Activated B cell treated with CpG ODN at 0.5 μM for 24 hours (primary cell): Measurements from ENCODE around the gene SND1. TPM values are rescaled to one million over a fixed set of nuclear protein-coding genes. Genes with fewer than 3 reads are reported as not detected.

Experiments
- ATAC-seq: fragments of 200-7000 bp; cut with Tn5 transposase; one replicate; pipeline ENCODE4 v1.10.0; 2021; ENCODE audit warnings: low read depth, mild to moderate bottlenecking, moderate library complexity
- CTCF ChIA-PET: fragments of 350-600 bp; sonication (Branson Sonifier 250); formaldehyde crosslinking; loops from one replicate; lab custom pipeline; 2021; ENCODE audit warnings: antibody characterized with exemption; lab: Charles Lee
- POLR2A ChIA-PET: fragments of 350-600 bp; sonication (Branson Sonifier 250); formaldehyde crosslinking; loops from one replicate; lab custom pipeline; 2021; ENCODE audit warnings: antibody characterized with exemption; lab: Charles Lee
- DNase-seq: peaks from one replicate; pipeline ENCODE4 v3.0.0; 2022
- H3K27ac Mint-ChIP-seq: one replicate; pipeline ENCODE4 v1.8.0; 2020; ENCODE audit warnings: mixed read lengths
- H3K27me3 Mint-ChIP-seq: one replicate; pipeline ENCODE4 v1.8.0; 2021; ENCODE audit warnings: mixed read lengths
- H3K36me3 Mint-ChIP-seq: one replicate; pipeline ENCODE4 v1.8.0; 2021; ENCODE audit warnings: low read depth, mixed read lengths
- H3K4me1 Mint-ChIP-seq: one replicate; pipeline ENCODE4 v1.8.0; 2021; ENCODE audit warnings: mixed read lengths
- H3K4me3 Mint-ChIP-seq: one replicate; pipeline ENCODE4 v1.8.0; 2020; ENCODE audit warnings: mild to moderate bottlenecking, mixed read lengths
- H3K9me3 Mint-ChIP-seq: one replicate; pipeline ENCODE4 v1.8.0; 2020; ENCODE audit warnings: mixed read lengths
- CTCF ChIP-seq: fragments of 200-600 bp; IDR thresholded peaks from one replicate; pipeline ENCODE4 v1.8.0; 2022; ENCODE audit warnings: antibody characterized with exemption, mild to moderate bottlenecking
- intact Hi-C: fragments of 100-400 bp; cut with micrococcal nuclease; formaldehyde crosslinking; loops from one replicate; pipeline ENCODE4 v1.15.1; 2024
- total RNA-seq: library from RNA; stranded (reverse); gene quantifications from 2 replicates; pipeline ENCODE4 v1.2.3, GENCODE V29; 2022

The SND1 gene
- total RNA-seq, 1 donor from 2014 or later, result 215 TPM

GRCh38 chr7:127910670-127911069 lies 258.7 kb downstream of the SND1 start:
- Mint-ChIP-seq H3K27ac (no peak overlapping the region), H3K4me1 (peaks cover 27% of the 10 kb centered on the region)
- intact Hi-C loops, result no loop called here

GRCh38 chr7:127911968-127912511 lies 260.0 kb downstream of the SND1 start:
- Mint-ChIP-seq H3K4me1 (peaks cover 26% of the 10 kb centered on the region), H3K4me3 (peak overlapping the region; percentile 36), H3K27me3 (no peaks in the 10 kb centered on the region), H3K36me3 (peaks cover 12% of the 10 kb centered on the region), H3K27ac (peak overlapping the region; percentile 81), H3K9me3 (no peaks in the 10 kb centered on the region)
- ChIA-PET CTCF (interaction anchor here (1.5 kb wide), 1 partner anchor 224 kb away, joined by 5 read pairs; no protein-coding TSS in a partner anchor), POLR2A (no interaction called here)
- TF ChIP-seq CTCF, result no peak
- peak; percentile 71 for ATAC-seq
- intact Hi-C loops, result no loop called here
- DNase-seq, result no peak

More at GRCh38 chr7:127910670-127911069, 258.7 kb downstream of the SND1 start:
- H3K9me3 Mint-ChIP-seq, result no peaks in the 10 kb centered on the region
- ATAC-seq (no peak), DNase-seq (no peak)
- H3K27me3 Mint-ChIP-seq, result no peaks in the 10 kb centered on the region
- no peak for TF ChIP-seq CTCF
- peaks cover 16% of the 10 kb centered on the region for H3K36me3 Mint-ChIP-seq
- ChIA-PET CTCF (no interaction called here), POLR2A (no interaction called here)
- H3K4me3 Mint-ChIP-seq, result no peak overlapping the region

- H3K4me1 Mint-ChIP-seq, result peaks cover 26% of the 10 kb centered on the region
- POLR2A ChIA-PET, result no interaction called here
- ATAC-seq (no peak), DNase-seq (no peak)
- CTCF ChIA-PET, result interaction anchor here (1.5 kb wide), 1 partner anchor 223 kb away, joined by 5 read pairs; no protein-coding TSS in a partner anchor
- H3K27me3 Mint-ChIP-seq, result no peaks in the 10 kb centered on the region
- intact Hi-C loops, result no loop called here
- no peak overlapping the region for H3K27ac Mint-ChIP-seq
- H3K4me3 Mint-ChIP-seq, result no peak overlapping the region
- TF ChIP-seq CTCF, result no peak
- H3K9me3 Mint-ChIP-seq, result no peaks in the 10 kb centered on the region
- H3K36me3 Mint-ChIP-seq, result peaks cover 9% of the 10 kb centered on the region
These were observed 260.9 kb downstream of the SND1 start for GRCh38 chr7:127912901-127913300.

- intact Hi-C loops, result no loop called here
- no peak for TF ChIP-seq CTCF
- ChIA-PET POLR2A (no interaction called here), CTCF (interaction anchor here (1.5 kb wide), 1 partner anchor 222 kb away, joined by 5 read pairs; no protein-coding TSS in a partner anchor)
- Mint-ChIP-seq H3K27me3 (no peaks in the 10 kb centered on the region), H3K4me1 (peaks cover 26% of the 10 kb centered on the region), H3K36me3 (peaks cover 5% of the 10 kb centered on the region), H3K27ac (no peak overlapping the region), H3K9me3 (no peaks in the 10 kb centered on the region), H3K4me3 (no peak overlapping the region)
- ATAC-seq (no peak), DNase-seq (no peak)
These were observed 261.7 kb downstream of the SND1 start for GRCh38 chr7:127913686-127914085.

- DNase-seq, result no peak
- H3K4me1 Mint-ChIP-seq, result peaks cover 24% of the 10 kb centered on the region
These were observed 262.7 kb downstream of the SND1 start for GRCh38 chr7:127914693-127915092.

More at GRCh38 chr7:127914693-127915092, 262.7 kb downstream of the SND1 start:
- no peak for TF ChIP-seq CTCF
- H3K27ac Mint-ChIP-seq, result no peak overlapping the region
- H3K36me3 Mint-ChIP-seq, result peaks cover 2% of the 10 kb centered on the region
- H3K27me3 Mint-ChIP-seq, result no peaks in the 10 kb centered on the region
- intact Hi-C loops, result no loop called here
- no peak for ATAC-seq
- no peak overlapping the region for H3K4me3 Mint-ChIP-seq
- H3K9me3 Mint-ChIP-seq, result no peaks in the 10 kb centered on the region
- ChIA-PET CTCF (no interaction called here), POLR2A (no interaction called here)
